Endothelial cell of umbilical vein (primary cell): ENCODE measurements around the gene CRISPLD2. TPM values are rescaled to one million over a fixed set of nuclear protein-coding genes. Genes with fewer than 3 reads are reported as not detected.

Source experiments
- BruUV-seq: library from RNA; stranded (reverse); fragments of 400-500 nt; replicated peaks from 2 replicates; lab custom pipeline; 2021; lab: Mats Ljungman, UMichigan
- CTCF ChIA-PET: fragments of 300-600, 350-600 bp; sonication (Branson Sonifier 250); formaldehyde crosslinking; loops from one replicate; lab custom pipeline; 2021; ENCODE audit warnings: antibody characterized with exemption, inconsistent platforms; lab: Charles Lee
- POLR2A ChIA-PET: fragments of 300-600, 350-600 bp; sonication (Branson Sonifier 250); formaldehyde crosslinking; loops from one replicate; lab custom pipeline; 2021; ENCODE audit warnings: antibody characterized with exemption, inconsistent platforms; lab: Charles Lee
- DNase-seq: peaks from one replicate; pipeline ENCODE4 v3.0.0-alpha.2; 2011; ENCODE audit warnings: low read depth, low spot score
- FAIRE-seq: peaks from 2 replicates; lab custom pipeline; 2011; peaks lifted over from hg19 to GRCh38; lab: Jason Lieb, UNC
- H2AFZ ChIP-seq: 2 replicates; pipeline ENCODE4 v1.6.0; 2012; ENCODE audit warnings: low read depth, low read length, control low read depth, inconsistent platforms
- H3K27ac ChIP-seq: 2 replicates; pipeline ENCODE4 v1.5.1; 2011; ENCODE audit warnings: low read depth, mild to moderate bottlenecking, control low read depth, low read length, moderate library complexity; ENCODE audit not compliant: insufficient read depth
- H3K27me3 ChIP-seq, 2 experiments: 2 replicates each; pipeline versions ENCODE4 v1.6.0 to v1.6.1; 2011; ENCODE audit warnings: low read length in 2 of 2, mixed read lengths in 1 of 2; ENCODE audit not compliant: control insufficient read depth in 2 of 2, insufficient read depth in 2 of 2
- H3K36me3 ChIP-seq, 2 experiments: 2 replicates in 1 of 2; 3 replicates in 1 of 2; pipeline ENCODE4 v1.5.1; 2011; ENCODE audit warnings: low read length in 2 of 2, mild to moderate bottlenecking in 1 of 2, moderate library complexity in 1 of 2; ENCODE audit not compliant: control insufficient read depth in 2 of 2, insufficient read depth in 2 of 2; ENCODE audit errors: extremely low read depth in 1 of 2
- H3K4me1 ChIP-seq: 3 replicates; pipeline ENCODE4 v1.5.1; 2011; ENCODE audit warnings: mild to moderate bottlenecking, low read length; ENCODE audit not compliant: control insufficient read depth, insufficient read depth; ENCODE audit errors: extremely low read depth
- H3K4me2 ChIP-seq: 2 replicates; pipeline ENCODE4 v1.6.1; 2011; ENCODE audit warnings: low read length, control low read depth, mixed read lengths; ENCODE audit not compliant: insufficient read depth
- H3K4me3 ChIP-seq, 3 experiments: fragments of 200-600 bp in 1 of 3; sonication (generic), shearing (Covaris generic) in 1 of 3; replicated peaks in 1 of 3; 2 replicates each; pipeline ENCODE4 v1.5.1; 2011 to 2016; ENCODE audit warnings: control low read depth in 3 of 3, low read length in 3 of 3, mild to moderate bottlenecking in 2 of 3, inconsistent platforms in 1 of 3, low read depth in 1 of 3, moderate library complexity in 1 of 3; ENCODE audit not compliant: insufficient read depth in 1 of 3
- H3K79me2 ChIP-seq: 2 replicates; pipeline ENCODE4 v1.6.0; 2012; ENCODE audit warnings: low read length, inconsistent platforms; ENCODE audit not compliant: control insufficient read depth, insufficient read depth
- H3K9ac ChIP-seq: replicated peaks from 2 replicates; pipeline ENCODE3; 2011; ENCODE audit warnings: low read length, control low read depth; ENCODE audit not compliant: insufficient read depth; ENCODE audit errors: extremely low read depth
- H3K9me1 ChIP-seq: replicated peaks from 3 replicates; pipeline ENCODE4 v1.6.0; 2011; ENCODE audit warnings: mild to moderate bottlenecking, low read length; ENCODE audit not compliant: control insufficient read depth, insufficient read depth; ENCODE audit errors: extremely low read depth
- H3K9me3 ChIP-seq: replicated peaks from 2 replicates; pipeline ENCODE4 v1.5.1; 2012; ENCODE audit warnings: low read length, inconsistent platforms; ENCODE audit not compliant: control insufficient read depth, insufficient read depth
- H4K20me1 ChIP-seq: replicated peaks from 2 replicates; pipeline ENCODE3; 2011; ENCODE audit warnings: mild to moderate bottlenecking, low read length; ENCODE audit not compliant: control insufficient read depth, insufficient read depth; ENCODE audit errors: extremely low read depth
- CTCF ChIP-seq, 2 donors: IDR thresholded peaks; 1 replicate in 1 of 2; 2 replicates in 1 of 2; pipeline ENCODE4 v1.5.1; 2011; ENCODE audit warnings: low read length in 2 of 2, mild to moderate bottlenecking in 2 of 2, moderate library complexity in 2 of 2, control low read depth in 1 of 2, inconsistent platforms in 1 of 2, low read depth in 1 of 2; ENCODE audit not compliant: insufficient read depth in 1 of 2; ENCODE audit errors: extremely low read depth in 1 of 2
- EZH2 ChIP-seq: IDR thresholded peaks from 2 replicates; pipeline ENCODE4 v1.6.1; 2012; ENCODE audit warnings: borderline replicate concordance, low read depth, mild to moderate bottlenecking, moderate library complexity, low read length, inconsistent platforms; ENCODE audit not compliant: severe bottlenecking
- FOS ChIP-seq: IDR thresholded peaks from 2 replicates; pipeline ENCODE4 v1.6.1; 2011; ENCODE audit warnings: mild to moderate bottlenecking, low read length, moderate library complexity, borderline replicate concordance; ENCODE audit not compliant: insufficient read depth
- GATA2 ChIP-seq: IDR thresholded peaks from 2 replicates; pipeline ENCODE4 v1.7.0; 2011; ENCODE audit warnings: low read depth, mild to moderate bottlenecking, moderate library complexity, mixed read lengths, low read length; ENCODE audit not compliant: insufficient read length, insufficient read depth
- JUN ChIP-seq: IDR thresholded peaks from 2 replicates; pipeline ENCODE4 v1.6.1; 2011; ENCODE audit warnings: borderline replicate concordance, low read depth; ENCODE audit not compliant: insufficient read length, insufficient read depth
- MAX ChIP-seq: IDR thresholded peaks from 2 replicates; pipeline ENCODE4 v1.6.1; 2011; ENCODE audit not compliant: insufficient read depth, insufficient read length
- MYC ChIP-seq: IDR thresholded peaks from one replicate; pipeline ENCODE4 v1.6.1; 2011; ENCODE audit warnings: mild to moderate bottlenecking, low read depth, low read length
- POLR2A ChIP-seq: IDR thresholded peaks from 2 replicates; pipeline ENCODE4 v1.6.1; 2012; ENCODE audit warnings: low read depth, mild to moderate bottlenecking, control low read depth, low read length
- POLR2AphosphoS5 ChIP-seq: IDR thresholded peaks from 2 replicates; pipeline ENCODE4 v1.6.1; 2012; ENCODE audit warnings: low read depth, mild to moderate bottlenecking, control low read depth, low read length, moderate library complexity; ENCODE audit not compliant: insufficient read depth
- dilution Hi-C: fragments of 300-500 bp; cut with MboI; formaldehyde crosslinking; loops from one replicate; pipeline ENCODE4 v1.15.0; 2019; ENCODE audit warnings: low sequenced_read_pairs; ENCODE audit not compliant: extremely low pct_ligation_motif_present
- intact Hi-C: fragments of 100-400 bp; cut with micrococcal nuclease; formaldehyde crosslinking; loops from one replicate; pipeline ENCODE4 v1.10.0; 2022
- polyA plus RNA-seq, 4 experiments: library from polyadenylated mRNA; depleted of rRNA in 3 of 4; stranded (reverse) in 3 of 4; unstranded in 1 of 4; fragments of >200 nt; gene quantifications; 2 replicates each; pipeline versions ENCODE4 v1.2.1 to v1.2.3, GENCODE V29; 2011 to 2012; ENCODE audit warnings: missing spikeins in 1 of 4
- total RNA-seq: library from RNA; stranded (reverse); gene quantifications from 2 replicates; pipeline ENCODE4 v1.2.3, GENCODE V29; 2021

CRISPLD2 gene
- total and polyA plus RNA-seq, 2 donors (not counting 3 experiments of a cell fraction or from before 2014, with no cell fraction given), result 0.14 to 0.73 TPM

GRCh38 chr16:84780063-84780462 is 39.7 kb upstream of the CRISPLD2 start:
- intact Hi-C loops, result no loop called here
- H3K4me3 ChIP-seq, result no peak overlapping the region
- TF ChIP-seq CTCF (IDR thresholded peaks at IDR 0.05; ENCODE audit: extremely low read depth in 1 of 2, insufficient read depth in 1 of 2, low read depth in 1 of 2, low read length in 2 of 2) (no peak), EZH2 (no peak), POLR2A (no peak), GATA2 (no peak), POLR2AphosphoS5 (no peak), MAX (no peak), MYC (no peak), FOS (no peak), JUN (no peak)
- ChIA-PET POLR2A (no interaction called here), CTCF (no interaction called here)
- H3K9ac ChIP-seq, result no peak overlapping the region
- H3K9me3 ChIP-seq, result no peaks in the 10 kb centered on the region
- dilution Hi-C loops, result no loop called here
- FAIRE-seq, result no peak
- no TSS peak for BruUV-seq
- H3K9me1 ChIP-seq, result no peaks in the 10 kb centered on the region
- H3K79me2 ChIP-seq, result no peaks in the 10 kb centered on the region
- H3K27ac ChIP-seq, result no peak overlapping the region
- no peak for DNase-seq
- no peak overlapping the region for H2AFZ ChIP-seq
- no peaks in the 10 kb centered on the region for H3K27me3 ChIP-seq
- H3K4me1 ChIP-seq, result peaks cover 3% of the 10 kb centered on the region
- peaks cover 17 to 25% of the 10 kb centered on the region in 2 experiments for H3K36me3 ChIP-seq
- H4K20me1 ChIP-seq, result no peaks in the 10 kb centered on the region
- no peak overlapping the region for H3K4me2 ChIP-seq
